Neural cell (in vitro differentiated cells): ENCODE results near the gene IFNE. TPM values are rescaled to one million over a fixed set of nuclear protein-coding genes. Genes with fewer than 3 reads are reported as not detected.

ENCODE experiments used
- H2AFZ ChIP-seq: fragments of 200-600, 300-800 bp; sonication (generic), shearing (Covaris generic); 2 replicates; pipeline ENCODE4 v1.6.0; 2014; ENCODE audit warnings: low read depth, mild to moderate bottlenecking, antibody characterized with exemption, low read length, moderate library complexity
- H3F3A ChIP-seq: fragments of 200-600 bp; shearing (Covaris generic); 2 replicates; pipeline ENCODE4 v1.6.1; 2016; ENCODE audit warnings: mild to moderate bottlenecking, moderate library complexity, mixed read lengths, antibody characterized with exemption, low read length; ENCODE audit not compliant: insufficient read depth, poor library complexity, severe bottlenecking
- H3K27ac ChIP-seq: fragments of 200-600, 300-800 bp; sonication (generic), shearing (Covaris generic); 2 replicates; pipeline ENCODE4 v1.5.1; 2014; ENCODE audit warnings: mild to moderate bottlenecking, low read length, moderate library complexity
- H3K27me3 ChIP-seq: fragments of 300-800, 200-600 bp; sonication (generic), shearing (Covaris generic); 2 replicates; pipeline ENCODE4 v1.6.0; 2014; ENCODE audit warnings: mild to moderate bottlenecking, low read depth, low read length, moderate library complexity; ENCODE audit not compliant: insufficient read depth
- H3K36me3 ChIP-seq: fragments of 300-800, 200-600 bp; sonication (generic), shearing (Covaris generic); 2 replicates; pipeline ENCODE4 v1.5.1; 2014; ENCODE audit warnings: mild to moderate bottlenecking, antibody characterized with exemption, low read length, moderate library complexity; ENCODE audit not compliant: insufficient read depth
- H3K4me2 ChIP-seq: fragments of 300-800, 200-600 bp; sonication (generic), shearing (Covaris generic); 2 replicates; pipeline ENCODE4 v1.6.0; 2014; ENCODE audit warnings: mild to moderate bottlenecking, low read length
- H3K4me3 ChIP-seq: fragments of 300-800, 200-600 bp; sonication (generic), shearing (Covaris generic); 2 replicates; pipeline ENCODE4 v1.5.1; 2014; ENCODE audit warnings: mild to moderate bottlenecking, low read length, moderate library complexity
- H3K79me2 ChIP-seq: fragments of 200-600 bp; shearing (Covaris generic); replicated peaks from 2 replicates; pipeline ENCODE4 v1.6.0; 2014; ENCODE audit warnings: mild to moderate bottlenecking, low read length, moderate library complexity; ENCODE audit not compliant: insufficient read depth
- H3K9ac ChIP-seq: fragments of 300-800, 200-600 bp; sonication (generic), shearing (Covaris generic); 2 replicates; pipeline ENCODE4 v1.6.1; 2016; ENCODE audit warnings: mild to moderate bottlenecking, low read length, mixed read lengths
- H3K9me2 ChIP-seq: fragments of 200-600 bp; shearing (Covaris generic); 2 replicates; pipeline ENCODE4 v1.6.1; 2016; ENCODE audit warnings: mild to moderate bottlenecking, low read length, mixed read lengths; ENCODE audit not compliant: insufficient read depth
- H3K9me3 ChIP-seq: fragments of 200-600, 300-800 bp; sonication (generic), shearing (Covaris generic); 2 replicates; pipeline ENCODE4 v1.6.1; 2016; ENCODE audit warnings: mild to moderate bottlenecking, mixed run types, low read length, moderate library complexity, mixed read lengths
- H4K20me1 ChIP-seq: fragments of 200-600 bp; shearing (Covaris generic); 2 replicates; pipeline ENCODE4 v1.6.1; 2016; ENCODE audit warnings: mild to moderate bottlenecking, mixed run types; ENCODE audit not compliant: insufficient read depth
- CTCF ChIP-seq: fragments of 450-650 bp; IDR thresholded peaks from 2 replicates; pipeline ENCODE4 v1.5.1; 2014; ENCODE audit warnings: antibody characterized with exemption, mild to moderate bottlenecking, moderate library complexity; ENCODE audit not compliant: poor library complexity, severe bottlenecking
- EP300 ChIP-seq: fragments of 450-650 bp; conservative IDR thresholded peaks from 2 replicates; pipeline ENCODE4 v1.6.1; 2014; ENCODE audit warnings: antibody characterized with exemption, mild to moderate bottlenecking, moderate library complexity; ENCODE audit not compliant: poor library complexity, severe bottlenecking
- EZH2 ChIP-seq: fragments of 200-600, 300-800 bp; shearing (Covaris generic), sonication (generic); IDR thresholded peaks from 2 replicates; pipeline ENCODE4 v1.6.1; 2014; ENCODE audit warnings: antibody characterized with exemption, low read length, borderline replicate concordance, mild to moderate bottlenecking; ENCODE audit not compliant: insufficient read depth, poor library complexity, severe bottlenecking
- MXI1 ChIP-seq: fragments of 450-650 bp; conservative IDR thresholded peaks from 2 replicates; pipeline ENCODE4 v1.6.1; 2014; ENCODE audit warnings: antibody characterized with exemption, mild to moderate bottlenecking; ENCODE audit not compliant: poor library complexity, severe bottlenecking
- POLR2AphosphoS5 ChIP-seq: IDR thresholded peaks from 2 replicates; pipeline ENCODE4 v1.6.1; 2012
- RAD21 ChIP-seq: fragments of 450-650 bp; conservative IDR thresholded peaks from 2 replicates; pipeline ENCODE4 v1.6.1; 2014; ENCODE audit warnings: antibody characterized with exemption, mild to moderate bottlenecking, moderate library complexity
- REST ChIP-seq: IDR thresholded peaks from 2 replicates; pipeline ENCODE4 v1.6.1; 2012; ENCODE audit warnings: borderline replicate concordance
- SMC3 ChIP-seq: fragments of 450-650 bp; conservative IDR thresholded peaks from 2 replicates; pipeline ENCODE4 v1.6.1; 2014; ENCODE audit warnings: antibody characterized with exemption, mild to moderate bottlenecking, moderate library complexity; ENCODE audit not compliant: poor library complexity
- TAF1 ChIP-seq: IDR thresholded peaks from 2 replicates; pipeline ENCODE4 v1.6.1; 2012; ENCODE audit warnings: low read depth
- polyA plus RNA-seq: library from polyadenylated mRNA; depleted of rRNA; stranded (reverse); fragments of >200 nt; gene quantifications from 2 replicates; pipeline ENCODE4 v1.2.3, GENCODE V29; 2014

IFNE gene
- polyA plus RNA-seq, 1 donor from 2014 or later: not detected

DNA sequence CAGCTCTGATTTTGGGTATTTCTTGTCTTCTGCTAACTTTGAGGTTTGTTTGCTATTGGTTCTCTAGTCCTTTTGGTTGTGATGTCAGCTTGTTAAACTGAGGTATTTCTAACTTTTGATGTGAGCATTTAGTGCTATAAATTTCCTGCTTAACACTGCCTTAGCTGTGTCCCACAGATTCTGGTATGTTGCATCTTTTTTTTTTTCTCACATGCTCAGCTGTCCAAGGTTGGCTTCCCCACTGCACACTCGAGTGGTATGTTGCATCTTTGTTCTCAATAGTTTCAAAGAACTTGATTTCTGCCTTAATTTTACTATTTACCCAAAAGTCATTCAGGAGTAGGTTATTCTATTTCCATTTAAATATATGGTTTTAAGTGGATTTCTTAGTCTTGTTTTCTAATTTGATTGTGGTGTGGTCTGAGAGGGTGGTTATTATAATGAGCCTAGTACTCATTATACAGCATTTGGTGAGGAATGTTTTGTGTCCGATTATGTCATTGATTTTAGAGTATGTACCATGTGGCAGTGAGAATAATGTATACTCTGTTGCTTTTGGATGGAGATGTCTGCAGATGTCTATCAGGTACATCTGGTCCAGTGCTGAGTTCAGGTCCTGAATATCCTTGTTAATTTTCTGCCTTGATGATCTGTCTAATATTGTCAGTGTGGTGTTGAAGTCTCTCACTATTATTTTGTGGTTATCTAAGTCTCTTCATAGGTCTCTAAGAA lies 42.2 kb upstream of the IFNE start:
- no peak overlapping the region for H3K4me3 ChIP-seq
- no peaks in the 10 kb centered on the region for H3K9me2 ChIP-seq
- TF ChIP-seq MXI1 (no peak), EZH2 (no peak), POLR2AphosphoS5 (no peak), SMC3 (no peak), EP300 (no peak), REST (no peak), TAF1 (no peak), RAD21 (no peak), CTCF (no peak)
- no peak overlapping the region for H3K9ac ChIP-seq
- H3K27ac ChIP-seq: no peak overlapping the region
- H3K27me3 ChIP-seq: no peaks in the 10 kb centered on the region
- H4K20me1 ChIP-seq: no peaks in the 10 kb centered on the region
- no peaks in the 10 kb centered on the region for H3K36me3 ChIP-seq
- H3F3A ChIP-seq: no peaks in the 10 kb centered on the region
- H2AFZ ChIP-seq: no peak overlapping the region
- H3K4me2 ChIP-seq: no peak overlapping the region
- no peaks in the 10 kb centered on the region for H3K79me2 ChIP-seq
- H3K9me3 ChIP-seq: no peaks in the 10 kb centered on the region

- H3K27ac ChIP-seq: no peak overlapping the region
- H3K27me3 ChIP-seq: no peaks in the 10 kb centered on the region
- H3K79me2 ChIP-seq: no peaks in the 10 kb centered on the region
- TF ChIP-seq EP300 (no peak), POLR2AphosphoS5 (no peak), REST (no peak), CTCF (no peak), TAF1 (no peak), MXI1 (no peak), SMC3 (no peak), EZH2 (no peak)
- no peaks in the 10 kb centered on the region for H3K36me3 ChIP-seq
- H2AFZ ChIP-seq: no peak overlapping the region
- H3K9me2 ChIP-seq: no peaks in the 10 kb centered on the region
- H3F3A ChIP-seq: no peaks in the 10 kb centered on the region
- H3K9me3 ChIP-seq: no peaks in the 10 kb centered on the region
- H3K4me2 ChIP-seq: no peak overlapping the region
- no peaks in the 10 kb centered on the region for H4K20me1 ChIP-seq
- no peak overlapping the region for H3K4me3 ChIP-seq
- H3K9ac ChIP-seq: no peak overlapping the region
These were observed 41.2 kb upstream of the IFNE start for GRCh38 chr9:21523021-21524014.
